ENCODE measurements around the gene THRB.

The THRB gene

GRCh38 chr3:24344784-24345439 is 149.7 kb downstream of the THRB start:
- peak; percentile 75 for DNase-seq

- DNase-seq = peak; percentile 59
Measured at GRCh38 chr3:24343084-24343783, 151.4 kb downstream of the THRB start.

- no peak for DNase-seq
Measured at GRCh38 chr3:24342275-24342674, 152.4 kb downstream of the THRB start.

- DNase-seq = peak; percentile 10
Measured at GRCh38 chr3:24341668-24342067, 153.0 kb downstream of the THRB start.

GRCh38 chr3:24340966-24341365 is 153.7 kb downstream of the THRB start:
- no peak for DNase-seq

- no peak for DNase-seq
Measured at GRCh38 chr3:24340161-24340560, 154.5 kb downstream of the THRB start.

GRCh38 chr3:24339266-24339825 is 155.3 kb downstream of the THRB start:
- DNase-seq = no peak

GRCh38 chr3:24338409-24339130 is 156.1 kb downstream of the THRB start:
- no peak for DNase-seq

- no peak for DNase-seq
Measured at GRCh38 chr3:24336101-24336500, 158.5 kb downstream of the THRB start.

- no peak for DNase-seq
Measured at GRCh38 chr3:24332092-24332491, 162.6 kb downstream of the THRB start.

- DNase-seq = peak; percentile 21
Measured at GRCh38 chr3:24323272-24323671, 171.4 kb downstream of the THRB start.

GRCh38 chr3:24320601-24321000 is 174.0 kb downstream of the THRB start:
- no peak for DNase-seq

GRCh38 chr3:24318677-24319287 is 175.9 kb downstream of the THRB start:
- DNase-seq = peak; percentile 71

GRCh38 chr3:24316887-24317383 is 177.7 kb downstream of the THRB start:
- no peak for DNase-seq

- DNase-seq = peak; percentile 42
Measured at GRCh38 chr3:24315971-24316370, 178.7 kb downstream of the THRB start.

GRCh38 chr3:24315356-24315755 is 179.3 kb downstream of the THRB start:
- DNase-seq = no peak

GRCh38 chr3:24311881-24312280 is 182.8 kb downstream of the THRB start:
- DNase-seq = no peak

GRCh38 chr3:24310887-24311286 is 183.8 kb downstream of the THRB start:
- no peak for DNase-seq

GRCh38 chr3:24306518-24306917 is 188.1 kb downstream of the THRB start:
- no peak for DNase-seq

- DNase-seq = peak; percentile 58
Measured at GRCh38 chr3:24305795-24306467, 188.7 kb downstream of the THRB start.

GRCh38 chr3:24303057-24303754 is 191.4 kb downstream of the THRB start:
- DNase-seq = peak; percentile 81

- DNase-seq = no peak
Measured at GRCh38 chr3:24302396-24302795, 192.3 kb downstream of the THRB start.

Measured in fibroblast of upper back skin (primary cell).